NT2/D1 (cell line): ENCODE results near the gene LSM12.

Experiments
- SUZ12 ChIP-seq: IDR thresholded peaks from 2 replicates; pipeline ENCODE4 v1.6.1; 2011; ENCODE audit not compliant: insufficient read length, insufficient read depth; ENCODE audit errors: extremely low read depth
- ZNF274 ChIP-seq: IDR thresholded peaks from 2 replicates; pipeline ENCODE4 v1.6.1; 2011; ENCODE audit warnings: mild to moderate bottlenecking, low read depth, low read length

DNA sequence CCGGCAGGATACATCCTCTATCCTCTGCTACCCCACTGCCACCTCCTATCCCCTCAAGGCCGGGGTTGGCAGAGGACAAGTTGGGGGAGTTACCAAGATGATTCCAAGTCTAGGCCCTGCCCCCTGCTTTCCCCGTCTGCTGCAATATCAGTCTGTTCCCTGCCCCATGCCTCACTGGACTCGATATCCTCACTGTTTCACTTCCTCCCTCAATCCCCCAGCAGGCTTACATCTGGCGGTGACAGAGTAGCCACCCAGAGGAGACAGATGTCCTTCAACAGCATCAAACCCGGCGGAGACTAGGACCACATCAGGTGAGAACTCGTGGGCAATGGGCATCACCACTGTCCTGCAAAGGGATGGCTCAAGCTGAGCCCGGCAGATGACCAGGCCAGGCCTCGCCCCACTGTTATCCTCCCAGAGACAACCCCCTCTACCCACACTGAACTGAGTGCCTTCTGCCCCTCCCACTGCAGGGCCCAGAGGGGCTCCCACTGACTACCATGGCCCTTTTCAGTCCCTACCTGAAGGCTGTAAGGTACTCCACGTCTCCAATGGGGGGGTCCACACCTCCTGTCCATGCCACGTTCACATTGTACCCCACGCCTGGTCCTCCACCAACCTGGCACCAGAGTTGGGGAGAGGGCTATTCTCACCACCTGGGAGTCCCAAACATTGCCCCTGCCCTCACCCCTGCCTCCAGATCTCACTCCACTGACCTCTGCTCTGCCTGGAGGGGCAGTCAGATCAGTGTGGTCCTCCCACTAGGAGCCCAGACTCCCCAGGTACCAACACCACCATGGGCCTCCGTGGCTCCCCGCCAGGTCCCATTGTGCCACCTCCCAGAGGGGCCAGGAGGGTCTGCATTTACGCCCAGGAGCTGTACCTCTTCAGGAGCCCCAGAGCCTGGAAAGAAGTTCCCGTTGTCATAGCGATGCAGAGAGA is 13.7 kb upstream of the LSM12 start:
- TF ChIP-seq SUZ12 (no peak), ZNF274 (no peak)
